Endothelial cell of hepatic sinusoid (primary cell): Measurements from ENCODE around the gene ABCF2.

ENCODE experiments used
- in situ Hi-C: cut with HindIII; loops from 2 replicates; pipeline ENCODE4 v1.10.0; 2017; ENCODE audit warnings: low sequenced_read_pairs

ABCF2 gene

GRCh38 chr7:151229249-151229648 lies 2.2 kb upstream of the ABCF2 start:
- in situ Hi-C loops, result loop anchor here (10.0 kb wide), 1 partner anchor 94 kb away; no protein-coding TSS in a partner anchor

- in situ Hi-C loops, result loop anchor here (10.0 kb wide), 1 partner anchor 93 kb away; no protein-coding TSS in a partner anchor
Observed at GRCh38 chr7:151228024-151228866, 1.2 kb upstream of the ABCF2 start.

GRCh38 chr7:151226560-151226874 lies 488 bp downstream of the ABCF2 start:
- in situ Hi-C loops, result loop anchor here (10.0 kb wide), 1 partner anchor 92 kb away; no protein-coding TSS in a partner anchor

GRCh38 chr7:151225948-151226510 lies 976 bp downstream of the ABCF2 start:
- in situ Hi-C loops, result loop anchor here (10.0 kb wide), 1 partner anchor 91 kb away; no protein-coding TSS in a partner anchor

- in situ Hi-C loops, result loop anchor here (10.0 kb wide), 1 partner anchor 89 kb away; no protein-coding TSS in a partner anchor
Observed at GRCh38 chr7:151223728-151224127, 3.3 kb downstream of the ABCF2 start.

GRCh38 chr7:151218170-151218569 lies 8.8 kb downstream of the ABCF2 start:
- in situ Hi-C loops, result no loop called here

GRCh38 chr7:151215396-151215795 lies 11.6 kb downstream of the ABCF2 start:
- in situ Hi-C loops, result no loop called here

GRCh38 chr7:151213826-151214225 lies 13.2 kb downstream of the ABCF2 start:
- in situ Hi-C loops, result no loop called here

GRCh38 chr7:151212626-151213025 lies 14.4 kb downstream of the ABCF2 start:
- in situ Hi-C loops, result no loop called here

GRCh38 chr7:151211155-151211772 lies 15.7 kb downstream of the ABCF2 start:
- in situ Hi-C loops, result no loop called here

GRCh38 chr7:151210087-151210854 lies 16.7 kb downstream of the ABCF2 start, which contains the start of gene H2BK1:
Gene H2BK1, minus strand, starts transcription at chr7:151210488. Its CDS starts 170 bp downstream, at chr7:151210318.
- in situ Hi-C loops, result no loop called here

- in situ Hi-C loops, result loop anchor here (5.0 kb wide), 2 partner anchors 42 to 63 kb away; partner anchors contain the start of gene GBX1
Observed at GRCh38 chr7:151209588-151209987, 17.4 kb downstream of the ABCF2 start.

GRCh38 chr7:151208253-151208862 lies 18.6 kb downstream of the ABCF2 start:
- in situ Hi-C loops, result loop anchor here (5.0 kb wide), 2 partner anchors 41 to 64 kb away; partner anchors contain the start of gene GBX1

- in situ Hi-C loops, result loop anchor here (5.0 kb wide), 2 partner anchors 41 to 64 kb away; partner anchors contain the start of gene GBX1
Observed at GRCh38 chr7:151207804-151208203, 19.2 kb downstream of the ABCF2 start.

- in situ Hi-C loops, result loop anchor here (5.0 kb wide), 2 partner anchors 40 to 65 kb away; partner anchors contain the start of gene GBX1
Observed at GRCh38 chr7:151207315-151207714, 19.7 kb downstream of the ABCF2 start.

- in situ Hi-C loops, result loop anchor here (5.0 kb wide), 2 partner anchors 40 to 65 kb away; partner anchors contain the start of gene GBX1
Observed at GRCh38 chr7:151206914-151207313, 20.1 kb downstream of the ABCF2 start.

GRCh38 chr7:151205730-151206129 lies 21.3 kb downstream of the ABCF2 start:
- in situ Hi-C loops, result loop anchor here (5.0 kb wide), 2 partner anchors 38 to 67 kb away; partner anchors contain the start of gene GBX1

- in situ Hi-C loops, result loop anchor here (5.0 kb wide), 2 partner anchors 37 to 68 kb away; partner anchors contain the start of gene GBX1
Observed at GRCh38 chr7:151204383-151205032, 22.5 kb downstream of the ABCF2 start.

GRCh38 chr7:151202836-151203235 lies 24.2 kb downstream of the ABCF2 start:
- in situ Hi-C loops, result no loop called here
